ENCODE measurements around the gene ZNF618. TPM values are rescaled to one million over a fixed set of nuclear protein-coding genes. Genes with fewer than 3 reads are reported as not detected.

ZNF618 gene
- total RNA-seq, 1 experiment from 2014 or later = 1.8 TPM

GRCh38 chr9:113969343-113969742 lies 93.2 kb downstream of the ZNF618 start:
- Histone ChIP-seq H3K4me3 (ENCODE audit: low read depth in 2 of 2, low read length in 2 of 2) (no peak overlapping the region), H3K36me3 (ENCODE audit: control insufficient read depth, insufficient read depth, low read length) (no peaks in the 10 kb centered on the region), H3K27ac (ENCODE audit: low read length) (no peak overlapping the region), H3K9me3 (ENCODE audit: control insufficient read depth, insufficient read depth, low read depth, low read length) (no peaks in the 10 kb centered on the region), H3K27me3 (ENCODE audit: control insufficient read depth, insufficient read depth, low read length) (no peaks in the 10 kb centered on the region), H3K4me1 (ENCODE audit: control insufficient read depth, insufficient read depth, low read length) (no peaks in the 10 kb centered on the region)
- intact Hi-C loops (cut with micrococcal nuclease; ENCODE audit: unreplicated experiment) = no loop called here
- ChIA-PET CTCF (no interaction called here), POLR2A (no interaction called here)
- BruUV-seq (replicated peaks) = no TSS peak
- DNase-seq (ENCODE audit: low read depth, low spot score) (no peak), ATAC-seq (no peak)
- no peak for TF ChIP-seq CTCF (IDR thresholded peaks at IDR 0.05)
- TF ChIP-seq SIN3A (IDR thresholded peaks at IDR 0.05; ENCODE audit: borderline replicate concordance, insufficient read depth, low read depth, low read length) = no peak
- no peak for TF ChIP-seq REST (IDR thresholded peaks at IDR 0.05; ENCODE audit: insufficient read depth in 1 of 2, low read depth in 2 of 2, low read length in 1 of 2)
- no peak for TF ChIP-seq TCF7L2 (IDR thresholded peaks at IDR 0.05; ENCODE audit: low read depth, low read length)
- no peak for TF ChIP-seq POLR2AphosphoS5 (IDR thresholded peaks at IDR 0.05; ENCODE audit: low read depth, low read length)
- in situ Hi-C loops (cut with HindIII; ENCODE audit: low pct_unique_long_range_greater_than_20kb, low sequenced_read_pairs) = no loop called here

- Histone ChIP-seq H3K27ac (ENCODE audit: low read length) (no peak overlapping the region), H3K36me3 (ENCODE audit: control insufficient read depth, insufficient read depth, low read length) (no peaks in the 10 kb centered on the region), H3K9me3 (ENCODE audit: control insufficient read depth, insufficient read depth, low read depth, low read length) (no peaks in the 10 kb centered on the region), H3K27me3 (ENCODE audit: control insufficient read depth, insufficient read depth, low read length) (no peaks in the 10 kb centered on the region), H3K4me3 (ENCODE audit: low read depth in 2 of 2, low read length in 2 of 2) (no peak overlapping the region), H3K4me1 (ENCODE audit: control insufficient read depth, insufficient read depth, low read length) (no peaks in the 10 kb centered on the region)
- TF ChIP-seq TCF7L2 (IDR thresholded peaks at IDR 0.05; ENCODE audit: low read depth, low read length) = no peak
- ChIA-PET POLR2A (no interaction called here), CTCF (no interaction called here)
- no peak for DNase-seq (ENCODE audit: low read depth, low spot score)
- in situ Hi-C loops (cut with HindIII; ENCODE audit: low pct_unique_long_range_greater_than_20kb, low sequenced_read_pairs) (no loop called here), intact Hi-C loops (cut with micrococcal nuclease; ENCODE audit: unreplicated experiment) (no loop called here)
- BruUV-seq (replicated peaks) = no TSS peak
- ATAC-seq = no peak
These were observed 97.1 kb downstream of the ZNF618 start for GRCh38 chr9:113973226-113973625.

GRCh38 chr9:113973963-113974413 lies 97.9 kb downstream of the ZNF618 start:
- no peaks in the 10 kb centered on the region for H3K9me3 ChIP-seq (ENCODE audit: control insufficient read depth, insufficient read depth, low read depth, low read length)
- no peaks in the 10 kb centered on the region for H3K27me3 ChIP-seq (ENCODE audit: control insufficient read depth, insufficient read depth, low read length)
- H3K36me3 ChIP-seq (ENCODE audit: control insufficient read depth, insufficient read depth, low read length) = no peaks in the 10 kb centered on the region
- ATAC-seq (no peak), DNase-seq (ENCODE audit: low read depth, low spot score) (no peak)
- ChIA-PET CTCF (interaction anchor here (0.7 kb wide), 1 partner anchor 61 kb away, joined by 3 read pairs; no protein-coding TSS in a partner anchor), POLR2A (no interaction called here)
- H3K4me3 ChIP-seq (ENCODE audit: low read depth in 2 of 2, low read length in 2 of 2) = no peak overlapping the region
- intact Hi-C loops (cut with micrococcal nuclease; ENCODE audit: unreplicated experiment) = no loop called here
- in situ Hi-C loops (cut with HindIII; ENCODE audit: low pct_unique_long_range_greater_than_20kb, low sequenced_read_pairs) = no loop called here
- TF ChIP-seq TCF7L2 (IDR thresholded peaks at IDR 0.05; ENCODE audit: low read depth, low read length) (no peak), POLR2AphosphoS5 (IDR thresholded peaks at IDR 0.05; ENCODE audit: low read depth, low read length) (no peak), SIN3A (IDR thresholded peaks at IDR 0.05; ENCODE audit: borderline replicate concordance, insufficient read depth, low read depth, low read length) (no peak), CTCF (IDR thresholded peaks at IDR 0.05) (no peak), REST (IDR thresholded peaks at IDR 0.05; ENCODE audit: insufficient read depth in 1 of 2, low read depth in 2 of 2, low read length in 1 of 2) (no peak)
- H3K27ac ChIP-seq (ENCODE audit: low read length) = no peak overlapping the region
- no TSS peak for BruUV-seq (replicated peaks)
- no peaks in the 10 kb centered on the region for H3K4me1 ChIP-seq (ENCODE audit: control insufficient read depth, insufficient read depth, low read length)

Measured in Panc1 (cell line).